SIG-M5 treated with dmso at 0.1 percent for 504 hours (cell line): Measurements from ENCODE around the gene PRM1.

Experiments
- DNase-seq: peaks from one replicate; lab custom pipeline; 2025; ENCODE audit not compliant: unreplicated experiment; lab: John Stamatoyannopoulos, UW

Gene PRM1

DNA sequence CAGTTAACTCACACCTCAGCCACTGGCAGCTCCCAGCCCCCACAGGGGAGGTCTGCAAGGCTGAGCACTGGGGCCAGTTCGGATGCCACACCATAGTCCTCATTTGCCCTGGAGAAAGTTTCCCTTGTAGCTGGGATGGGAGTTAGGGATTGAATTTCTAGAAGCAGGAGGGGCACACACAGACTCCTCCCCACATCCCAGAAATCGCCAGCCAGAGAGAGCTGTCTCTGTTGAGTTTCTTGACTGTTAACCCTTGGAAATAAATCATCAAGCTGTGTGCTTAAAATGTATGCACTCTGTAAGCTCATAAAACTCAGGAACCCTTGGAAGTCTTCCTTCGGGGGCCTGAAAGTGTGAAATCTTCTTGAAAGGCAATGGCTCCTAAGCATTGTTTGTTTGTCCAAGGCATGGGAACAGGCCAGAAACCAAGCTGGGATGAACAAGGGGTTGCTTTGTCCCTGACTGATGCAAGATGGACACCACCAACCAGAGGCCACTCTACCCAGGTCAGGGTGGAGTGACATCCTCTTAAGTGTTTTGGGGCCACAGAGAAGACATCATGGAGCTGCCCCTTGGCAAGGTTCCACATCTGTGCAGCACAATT, 7.3 kb downstream of the PRM1 start:
- DNase-seq = no peak

GRCh38 chr16:11272921-11273720, 8.0 kb downstream of the PRM1 start, which contains the start of gene PRM3:
Gene PRM3 (minus strand): TSS chr16:11273629. CDS start chr16:11273595, 34 bp downstream.
- DNase-seq = no peak

- no peak for DNase-seq
These were observed 8.6 kb downstream of the PRM1 start for GRCh38 chr16:11272484-11272883.

- DNase-seq = no peak
These were observed 9.5 kb downstream of the PRM1 start for GRCh38 chr16:11271610-11272009.

DNA sequence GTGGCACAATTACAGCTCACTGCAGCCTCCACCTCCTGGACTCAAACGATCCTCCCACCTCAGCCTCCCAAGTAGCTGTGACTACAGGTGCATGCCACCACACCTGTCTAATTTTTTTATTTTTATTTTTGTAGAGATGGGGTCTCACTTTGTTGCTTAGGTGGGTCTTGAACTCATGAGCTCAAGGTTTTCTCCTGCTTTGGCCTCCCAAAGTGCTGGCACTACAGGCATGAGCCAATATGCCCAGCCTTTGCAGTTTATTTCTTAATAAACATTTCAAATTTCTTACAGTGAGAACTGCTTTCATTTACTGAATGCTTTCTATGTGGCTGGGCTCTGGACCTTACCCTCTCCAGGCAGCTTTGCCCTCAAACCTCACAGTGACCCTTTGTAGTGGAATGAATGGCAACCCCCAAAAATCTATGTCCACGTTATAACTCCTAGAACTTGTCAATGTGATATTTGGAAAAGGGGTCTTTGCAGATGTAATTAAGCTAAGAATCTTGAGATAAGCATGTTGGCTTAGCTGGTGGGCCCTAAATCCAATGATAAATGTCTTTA, 10.4 kb downstream of the PRM1 start:
- no peak for DNase-seq

- no peak for DNase-seq
These were observed 12.2 kb downstream of the PRM1 start, which contains the start of gene TNP2 for GRCh38 chr16:11268921-11269375. Gene TNP2 (minus strand): TSS chr16:11269325. CDS start chr16:11269262, 63 bp downstream.

DNA sequence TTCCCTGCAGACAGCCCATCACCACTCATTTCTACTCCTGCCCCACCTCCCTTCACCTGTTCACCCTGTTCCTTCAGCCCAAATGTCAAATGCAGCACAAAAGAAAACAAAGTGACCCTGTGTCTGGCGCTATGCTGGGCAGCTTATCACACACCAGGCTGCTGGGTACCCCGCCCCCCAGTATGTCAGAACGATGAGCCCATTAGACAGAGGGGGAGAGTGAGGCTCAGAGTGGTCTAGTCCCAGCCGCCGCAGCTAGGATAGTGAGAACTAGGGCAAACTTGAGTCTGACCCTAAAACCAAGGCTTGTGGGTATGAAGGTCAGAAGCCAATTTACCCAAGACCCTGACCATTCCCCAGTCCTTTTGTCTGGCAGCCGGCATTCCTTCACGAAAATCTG, 16.0 kb downstream of the PRM1 start:
- DNase-seq = no peak

DNA sequence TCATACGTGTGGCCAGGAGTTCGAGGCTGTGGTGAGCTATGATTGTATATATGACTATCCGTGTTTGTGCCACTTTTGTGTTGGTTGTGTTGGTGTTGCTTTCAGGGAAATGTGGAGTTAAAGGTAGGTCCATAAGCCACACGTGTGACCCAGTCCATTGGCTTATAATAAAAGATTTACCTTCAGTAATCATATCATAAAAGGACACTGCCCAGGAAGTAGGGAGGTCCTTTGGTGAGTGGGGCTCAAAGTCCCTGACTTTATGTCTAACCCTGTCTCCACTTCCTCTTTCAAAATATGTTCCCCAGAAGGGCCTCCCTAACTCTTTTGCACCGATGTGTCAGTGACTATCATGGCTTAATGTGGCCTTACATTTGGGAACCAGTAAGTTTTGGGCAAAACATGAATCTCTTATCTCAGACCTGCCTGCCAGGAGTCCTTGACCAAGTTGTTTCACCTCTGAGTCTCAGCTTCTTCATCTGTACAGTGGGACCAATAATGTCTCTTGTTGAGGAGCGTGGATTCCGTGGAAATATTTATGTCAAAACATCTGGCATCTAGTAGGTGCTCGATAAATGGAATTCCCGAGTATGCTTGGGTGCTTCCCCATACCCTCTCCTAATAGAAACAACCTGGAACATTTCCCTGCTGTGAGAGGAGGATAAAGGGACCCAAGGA, 16.8 kb downstream of the PRM1 start:
- DNase-seq = peak; percentile 68

DNA sequence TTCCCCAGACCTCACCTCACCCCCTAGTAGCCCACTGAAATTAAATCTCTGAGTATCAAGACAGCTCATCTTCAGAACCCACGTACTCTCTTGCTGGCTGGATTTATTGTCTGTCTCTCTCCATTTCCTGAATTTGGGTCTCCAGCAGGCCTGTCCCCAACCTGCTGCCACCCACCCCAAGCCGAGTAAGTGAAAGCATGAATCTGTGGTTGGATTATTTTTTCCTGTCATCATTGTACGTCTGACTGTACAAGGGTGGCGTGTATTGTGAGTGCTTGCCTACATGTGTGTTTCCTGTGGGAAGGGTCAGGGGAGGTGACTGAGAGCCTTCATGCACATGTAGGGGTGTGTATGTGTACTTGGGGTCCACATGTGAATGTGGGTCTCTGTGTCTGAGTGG, 17.4 kb downstream of the PRM1 start:
- no peak for DNase-seq

GRCh38 chr16:11262915-11263314, 18.2 kb downstream of the PRM1 start:
- no peak for DNase-seq

DNA sequence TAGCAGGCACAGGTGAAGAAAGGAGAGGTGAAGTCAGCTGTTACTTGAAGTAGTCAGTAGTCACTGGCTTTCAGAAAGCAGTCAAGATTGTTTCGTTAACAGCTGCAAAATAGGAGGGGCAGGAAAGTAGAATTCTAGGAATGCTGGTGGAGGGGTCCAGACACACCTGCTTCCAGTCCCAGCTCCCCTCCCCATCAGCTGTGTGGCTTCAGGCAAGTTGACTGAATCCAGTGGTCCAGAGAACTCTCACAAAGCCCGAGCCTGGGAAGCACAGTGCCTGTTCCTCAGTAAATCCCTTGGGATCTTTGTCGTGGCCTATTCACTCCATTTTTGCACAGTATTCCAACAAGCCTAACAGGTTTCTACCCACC, 20.5 kb downstream of the PRM1 start:
- DNase-seq = no peak

DNA sequence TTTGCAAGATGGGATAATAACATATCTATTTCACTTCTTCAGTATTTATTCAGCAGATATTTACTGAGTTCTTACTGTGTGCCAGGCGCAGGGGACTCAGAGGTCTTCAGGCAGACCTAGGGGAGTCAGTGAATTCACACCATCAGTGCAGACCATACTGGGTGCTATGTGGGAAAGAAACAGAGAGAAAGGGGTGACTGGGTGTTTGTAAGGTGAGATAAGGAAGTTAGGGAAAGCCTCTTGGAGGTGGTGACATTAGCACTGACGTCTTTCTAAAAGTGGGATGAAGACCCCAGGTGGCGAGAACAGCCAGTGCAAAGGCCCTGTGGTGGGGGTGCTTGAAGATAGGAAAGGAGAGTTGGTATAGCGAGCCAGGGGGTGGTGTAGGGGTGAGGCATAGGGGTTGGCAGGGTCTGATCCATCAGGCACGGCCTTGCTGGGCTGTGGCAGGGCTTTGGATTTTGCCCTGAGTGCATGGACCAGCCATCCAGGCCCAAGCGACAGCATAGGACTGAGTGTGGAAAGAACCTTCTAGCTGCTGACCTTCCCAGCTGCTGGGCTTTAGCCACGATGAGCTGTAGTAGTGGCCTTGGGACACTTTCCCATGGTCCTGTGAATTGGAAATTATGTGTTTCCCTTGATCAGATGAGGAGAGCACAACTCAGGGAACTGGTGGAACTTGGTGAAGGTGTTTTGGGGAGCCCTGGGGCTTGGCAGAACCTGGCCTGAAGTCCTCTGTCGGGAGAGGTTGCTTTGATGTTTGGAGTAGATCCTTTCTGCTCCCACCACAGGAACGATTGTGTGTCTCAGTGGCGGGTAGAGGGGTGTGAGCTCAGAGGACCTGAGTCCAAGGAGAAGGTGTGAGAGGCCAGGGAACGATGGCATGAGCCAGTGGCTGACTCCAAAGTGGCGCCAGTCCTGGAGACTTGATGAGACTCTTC, 21.2 kb downstream of the PRM1 start:
- no peak for DNase-seq

- no peak for DNase-seq
These were observed 22.3 kb downstream of the PRM1 start for GRCh38 chr16:11258553-11259492.

GRCh38 chr16:11257131-11257938, 23.8 kb downstream of the PRM1 start:
- peak; percentile 74 for DNase-seq

DNA sequence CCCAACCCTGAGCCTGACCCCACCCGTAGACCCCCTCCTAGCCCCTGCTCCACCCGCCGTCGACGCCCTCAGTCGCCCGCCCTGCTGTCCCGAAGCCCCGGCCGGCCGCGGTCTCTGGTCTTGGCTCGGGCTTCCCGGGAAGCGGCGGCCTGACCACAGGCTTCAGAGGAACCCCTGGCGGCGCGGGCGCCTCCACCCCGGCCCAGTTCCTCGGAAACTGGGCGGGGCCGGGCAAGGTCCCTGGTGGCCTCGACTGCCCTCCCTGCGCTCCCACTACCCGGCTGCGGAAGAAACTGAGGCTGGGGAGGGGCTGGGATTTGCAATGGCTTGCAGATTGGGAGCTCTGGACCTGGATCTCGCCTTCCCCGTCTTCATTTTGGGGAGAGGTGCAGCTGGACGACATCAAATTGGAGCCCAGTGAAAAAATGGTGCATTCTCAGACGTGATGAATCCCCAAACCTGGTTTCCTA, 24.4 kb downstream of the PRM1 start:
- DNase-seq = no peak

- peak; percentile 64 for DNase-seq
These were observed 25.1 kb downstream of the PRM1 start, which contains the start of gene SOCS1 for GRCh38 chr16:11255737-11256660. Gene SOCS1 (minus strand): TSS chr16:11256204. CDS start chr16:11255478, 726 bp downstream.
